ENCODE results near the gene ZNF837. TPM values are rescaled to one million over a fixed set of nuclear protein-coding genes. Genes with fewer than 3 reads are reported as not detected.

ZNF837 gene
- total and polyA plus RNA-seq, 8 donors = 1.1 to 3.8 (median 1.8) TPM

DNA sequence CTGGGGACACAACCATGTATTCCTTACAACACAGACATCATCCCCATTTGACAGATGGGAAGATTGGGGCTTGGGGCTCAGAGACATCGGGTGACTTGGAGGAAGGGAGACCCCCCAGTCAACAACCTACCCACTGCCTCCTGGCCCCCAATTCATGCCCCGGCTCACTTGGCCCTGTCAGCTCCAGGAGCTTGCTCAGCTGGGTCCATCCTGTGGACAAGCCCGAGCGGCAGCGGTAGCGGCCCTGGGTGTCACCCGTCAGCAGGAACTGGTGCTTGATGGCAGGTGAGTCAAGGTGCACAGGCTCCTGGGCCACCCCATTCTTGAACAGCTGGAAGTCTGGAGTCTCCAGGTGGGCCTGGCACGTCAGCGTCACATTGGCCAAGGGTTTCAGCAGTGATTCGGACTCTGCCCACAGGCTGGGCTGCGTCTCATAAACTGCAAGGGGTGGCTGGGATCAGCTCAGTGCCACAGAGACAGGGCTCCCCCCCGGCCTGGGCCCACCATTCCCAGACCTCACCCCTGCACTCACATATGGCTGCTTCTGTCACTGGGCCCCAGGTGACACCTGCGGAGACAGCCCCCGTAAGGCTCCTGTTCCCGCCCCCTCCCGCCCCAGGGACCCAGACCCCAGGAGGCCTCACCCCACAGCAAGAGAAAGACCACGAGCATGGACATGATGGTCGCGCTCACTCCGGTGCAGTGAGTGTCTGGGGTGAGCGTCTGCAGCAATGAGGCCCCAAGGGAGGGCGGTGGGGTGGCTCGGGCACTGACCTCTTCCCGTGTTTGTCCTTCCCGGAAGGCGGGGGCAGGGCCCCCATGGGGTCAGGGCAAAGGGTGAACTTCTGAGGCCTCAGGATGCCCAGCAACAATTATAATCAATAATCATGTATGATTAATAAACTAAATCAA is 27.8 kb downstream of the ZNF837 start, which contains the start of gene A1BG:
Gene A1BG, minus strand, starts transcription at position 733 of the 912 bp plus-strand sequence. Its CDS starts 55 bp downstream, at position 678.
- no peak for DNase-seq
- intact Hi-C loops (cut with DNase I) = no loop called here
- no peak within 1 kb of the TSS for H3K27ac ChIP-seq
- no peak for ATAC-seq
- no peaks in the 10 kb centered on the region for H3K4me1 ChIP-seq
- TF ChIP-seq, protein P1, sequence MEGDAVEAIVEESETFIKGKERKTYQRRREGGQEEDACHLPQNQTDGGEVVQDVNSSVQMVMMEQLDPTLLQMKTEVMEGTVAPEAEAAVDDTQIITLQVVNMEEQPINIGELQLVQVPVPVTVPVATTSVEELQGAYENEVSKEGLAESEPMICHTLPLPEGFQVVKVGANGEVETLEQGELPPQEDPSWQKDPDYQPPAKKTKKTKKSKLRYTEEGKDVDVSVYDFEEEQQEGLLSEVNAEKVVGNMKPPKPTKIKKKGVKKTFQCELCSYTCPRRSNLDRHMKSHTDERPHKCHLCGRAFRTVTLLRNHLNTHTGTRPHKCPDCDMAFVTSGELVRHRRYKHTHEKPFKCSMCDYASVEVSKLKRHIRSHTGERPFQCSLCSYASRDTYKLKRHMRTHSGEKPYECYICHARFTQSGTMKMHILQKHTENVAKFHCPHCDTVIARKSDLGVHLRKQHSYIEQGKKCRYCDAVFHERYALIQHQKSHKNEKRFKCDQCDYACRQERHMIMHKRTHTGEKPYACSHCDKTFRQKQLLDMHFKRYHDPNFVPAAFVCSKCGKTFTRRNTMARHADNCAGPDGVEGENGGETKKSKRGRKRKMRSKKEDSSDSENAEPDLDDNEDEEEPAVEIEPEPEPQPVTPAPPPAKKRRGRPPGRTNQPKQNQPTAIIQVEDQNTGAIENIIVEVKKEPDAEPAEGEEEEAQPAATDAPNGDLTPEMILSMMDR (IDR thresholded peaks at IDR 0.05) = no peak
- WGBS, 2 donors = 61 to 66% methylated on average over 26 of the region's 26 CpGs
- no peaks in the 10 kb centered on the region for H3K36me3 ChIP-seq
- H3K27me3 ChIP-seq = peaks cover 0 to 13% (median 2%) of the 10 kb centered on the region in 4 donors
- no peaks in the 10 kb centered on the region for H3K9me3 ChIP-seq
- no peak within 1 kb of the TSS for H3K4me3 ChIP-seq
- no peak for FAIRE-seq

DNA sequence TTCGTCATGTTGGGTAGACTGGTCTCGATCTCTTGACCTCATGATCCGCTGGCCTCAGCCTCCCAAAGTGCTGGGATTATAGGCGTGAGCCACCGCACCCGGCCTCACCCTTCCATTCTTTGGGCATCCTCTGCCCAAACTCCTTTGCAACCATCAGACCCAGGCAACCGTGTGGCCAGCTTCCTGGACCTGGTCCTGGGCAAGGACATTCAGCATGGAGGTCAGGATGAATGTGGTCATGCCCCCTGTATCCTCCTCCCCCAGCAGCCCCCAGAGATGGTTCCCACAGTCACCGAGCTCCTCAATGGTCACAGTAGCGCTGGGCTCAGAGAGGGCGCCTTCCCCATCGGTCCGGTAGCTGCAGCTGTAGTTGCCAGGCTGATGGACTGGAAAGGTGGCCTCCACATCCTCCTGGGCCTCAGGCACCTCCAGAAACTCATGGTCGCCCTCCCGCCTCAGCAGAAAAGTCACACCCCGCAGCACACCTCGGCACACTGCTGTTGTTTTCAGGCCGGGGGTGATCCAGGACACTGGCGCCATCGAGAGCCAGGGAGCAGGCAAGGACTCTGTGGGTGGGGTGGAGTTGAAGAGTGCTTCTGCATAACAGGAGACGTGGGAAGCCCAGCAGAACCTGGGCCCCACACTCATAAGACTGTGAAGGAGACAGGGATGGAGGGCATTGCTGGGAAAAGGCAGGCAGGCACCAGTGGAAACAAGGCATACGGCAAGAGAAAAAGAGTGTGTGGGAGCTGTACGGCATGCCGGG is 28.7 kb downstream of the ZNF837 start:
- intact Hi-C loops (cut with DNase I) = no loop called here
- no peak for FAIRE-seq
- Histone ChIP-seq H3K9me3 (no peaks in the 10 kb centered on the region), H3K4me1 (no peaks in the 10 kb centered on the region), H3K27me3 (peaks cover 0 to 13% (median 2%) of the 10 kb centered on the region in 4 donors), H3K36me3 (no peaks in the 10 kb centered on the region), H3K4me3 (no peak overlapping the region), H3K27ac (no peak overlapping the region)
- TF ChIP-seq, protein P1 (IDR thresholded peaks at IDR 0.05) = no peak
- WGBS, 2 donors = 71 to 88% methylated on average over 23 of the region's 23 CpGs
- no peak for DNase-seq
- no peak for ATAC-seq

DNA sequence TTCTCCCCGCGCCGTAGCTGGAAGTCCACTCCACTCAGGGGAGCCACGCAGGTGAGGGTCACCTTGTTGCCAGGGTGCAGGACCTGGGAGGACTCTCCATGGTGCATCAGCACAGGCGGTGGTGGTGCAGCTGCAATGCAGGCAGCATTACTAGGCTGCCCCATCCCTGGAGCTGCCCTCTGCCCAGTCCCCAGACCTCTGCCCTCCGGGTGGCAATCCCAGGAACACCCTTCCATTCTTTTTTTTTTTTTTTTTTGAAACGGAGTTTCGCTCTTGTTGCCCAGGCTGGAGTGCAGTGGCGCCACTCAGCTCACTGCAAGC is 29.3 kb downstream of the ZNF837 start:
- no peak for FAIRE-seq
- Histone ChIP-seq H3K27me3 (peaks cover 0 to 13% (median 2%) of the 10 kb centered on the region in 4 donors), H3K27ac (no peak overlapping the region), H3K36me3 (no peaks in the 10 kb centered on the region), H3K4me3 (no peak overlapping the region), H3K4me1 (no peaks in the 10 kb centered on the region), H3K9me3 (no peaks in the 10 kb centered on the region)
- 71 to 82% methylated on average over 8 to 9 of the region's 9 CpGs for WGBS, 2 donors
- TF ChIP-seq, protein P1 (IDR thresholded peaks at IDR 0.05) = no peak
- intact Hi-C loops (cut with DNase I) = no loop called here
- no peak for ATAC-seq
- DNase-seq = no peak

DNA sequence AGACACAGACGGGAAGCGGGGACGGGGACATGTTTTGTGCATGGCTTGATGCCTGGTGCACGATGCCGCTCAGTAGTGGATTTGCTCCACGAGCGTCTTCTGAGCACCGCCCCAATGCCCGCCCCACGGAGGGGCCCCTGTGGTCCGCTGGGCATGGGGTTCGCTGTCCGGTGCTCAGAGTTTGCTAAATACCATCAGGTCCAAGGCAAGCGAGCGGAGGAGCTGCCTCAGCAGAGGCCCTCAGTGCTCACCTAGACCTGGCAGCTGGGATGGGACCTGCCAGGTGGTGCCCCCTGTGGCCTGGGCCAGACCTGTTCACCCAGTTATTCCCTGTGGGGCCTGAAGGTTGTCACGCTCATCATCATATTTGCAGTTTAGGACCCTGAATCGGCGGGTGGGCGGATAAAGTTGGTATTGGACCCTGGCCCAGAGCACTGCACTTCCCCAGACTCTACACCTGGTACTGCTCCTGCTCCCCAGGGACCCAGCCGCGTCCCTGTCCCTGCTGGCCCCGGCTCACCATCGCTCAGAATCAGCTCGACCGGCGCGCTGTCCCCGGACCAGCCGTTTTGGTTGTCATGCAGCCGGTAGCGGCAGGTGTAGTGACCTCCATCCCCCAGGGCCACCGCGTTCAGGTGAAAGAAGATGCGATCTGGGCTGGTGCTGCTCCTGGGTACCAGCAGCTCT is 29.8 kb downstream of the ZNF837 start:
- DNase-seq = no peak
- 56 to 74% methylated on average over 34 of the region's 34 CpGs for WGBS, 2 donors
- no peaks in the 10 kb centered on the region for H3K4me1 ChIP-seq
- no peak for ATAC-seq
- H3K36me3 ChIP-seq = no peaks in the 10 kb centered on the region
- H3K27ac ChIP-seq = no peak overlapping the region
- no peak overlapping the region for H3K4me3 ChIP-seq
- H3K9me3 ChIP-seq = no peaks in the 10 kb centered on the region
- intact Hi-C loops (cut with DNase I) = no loop called here
- no peak for FAIRE-seq
- peaks cover 0 to 13% (median 2%) of the 10 kb centered on the region in 4 donors for H3K27me3 ChIP-seq
- TF ChIP-seq, protein P1 (IDR thresholded peaks at IDR 0.05) = no peak

Data from pancreas (tissue), 10 donors.